OCI-LY3 (cell line): ENCODE measurements around the gene PRSS22.
A peak's percentile ranks its signal among the peaks of the same experiment; 100 is the strongest.

Experiments used
- H2AFZ ChIP-seq: fragments of 200-600, 300-600 bp; shearing (Covaris generic); 2 replicates; pipeline ENCODE4 v1.6.0; 2014; ENCODE audit warnings: antibody characterized with exemption, low read depth, low read length
- H3K27ac ChIP-seq: fragments of 200-600, 300-600 bp; sonication (generic); 2 replicates; pipeline ENCODE4 v1.5.1; 2014; ENCODE audit warnings: mild to moderate bottlenecking, low read length, moderate library complexity, mixed read lengths
- H3K27me3 ChIP-seq: fragments of 200-600, 300-600 bp; sonication (generic); 2 replicates; pipeline ENCODE4 v1.6.1; 2014; ENCODE audit warnings: low read depth, low read length, mixed read lengths
- H3K36me3 ChIP-seq: fragments of 200-600, 300-600 bp; sonication (generic); replicated peaks from 2 replicates; pipeline ENCODE3; 2014; ENCODE audit warnings: low read depth, low read length, mixed read lengths
- H3K4me1 ChIP-seq: fragments of 300-600, 200-600 bp; sonication (generic); 2 replicates; pipeline ENCODE4 v1.6.1; 2014; ENCODE audit warnings: low read length, mixed read lengths
- H3K4me2 ChIP-seq: fragments of 200-600, 300-600 bp; sonication (generic); 2 replicates; pipeline ENCODE4 v1.6.1; 2014; ENCODE audit warnings: low read length, mixed read lengths
- H3K4me3 ChIP-seq: fragments of 300-600, 200-600 bp; sonication (generic); 2 replicates; pipeline ENCODE4 v1.5.1; 2014; ENCODE audit warnings: antibody characterized with exemption, mild to moderate bottlenecking, low read length, moderate library complexity
- H3K79me2 ChIP-seq: fragments of 300-600, 200-600 bp; shearing (Covaris generic); 2 replicates; pipeline ENCODE4 v1.6.1; 2014; ENCODE audit warnings: mild to moderate bottlenecking, low read length, mixed read lengths
- H3K9ac ChIP-seq: fragments of 300-600, 200-600 bp; shearing (Covaris generic); 2 replicates; pipeline ENCODE4 v1.6.0; 2014; ENCODE audit warnings: mild to moderate bottlenecking, low read length, moderate library complexity
- H3K9me3 ChIP-seq: fragments of 200-600, 300-600 bp; shearing (Covaris generic); 2 replicates; pipeline ENCODE4 v1.6.1; 2014; ENCODE audit warnings: low read length, mixed read lengths; ENCODE audit not compliant: insufficient read depth
- H4K20me1 ChIP-seq: fragments of 200-600, 300-600 bp; sonication (generic); 2 replicates; pipeline ENCODE4 v1.6.1; 2016; ENCODE audit warnings: low read length, mixed read lengths; ENCODE audit not compliant: insufficient read depth
- CTCF ChIP-seq: fragments of 200-600, 300-600 bp; sonication (generic); IDR thresholded peaks from 2 replicates; pipeline ENCODE4 v1.5.1; 2014; ENCODE audit warnings: antibody characterized with exemption, low read length, low read depth
- EZH2phosphoT487 ChIP-seq: fragments of 200-600 bp; shearing (Covaris generic); IDR thresholded peaks from 2 replicates; pipeline ENCODE4 v1.6.1; 2018; ENCODE audit warnings: antibody characterized with exemption, mixed run types, low read depth

PRSS22 gene

GRCh38 chr16:2841606-2842339 is 16.2 kb downstream of the PRSS22 start:
- H3K4me3 ChIP-seq = no peak overlapping the region
- H3K79me2 ChIP-seq = no peaks in the 10 kb centered on the region
- H4K20me1 ChIP-seq = no peaks in the 10 kb centered on the region
- H3K27ac ChIP-seq = no peak overlapping the region
- H3K9me3 ChIP-seq = no peaks in the 10 kb centered on the region
- no peak overlapping the region for H2AFZ ChIP-seq
- H3K9ac ChIP-seq = no peak overlapping the region
- no peak for TF ChIP-seq EZH2phosphoT487
- no peak for TF ChIP-seq CTCF
- H3K36me3 ChIP-seq = no peaks in the 10 kb centered on the region
- H3K4me1 ChIP-seq = no peaks in the 10 kb centered on the region
- H3K27me3 ChIP-seq = no peaks in the 10 kb centered on the region
- H3K4me2 ChIP-seq = no peak overlapping the region

GRCh38 chr16:2840914-2841313 is 17.1 kb downstream of the PRSS22 start:
- Histone ChIP-seq H4K20me1 (no peaks in the 10 kb centered on the region), H3K4me1 (no peaks in the 10 kb centered on the region), H3K4me2 (no peak overlapping the region), H3K4me3 (no peak overlapping the region), H3K9ac (no peak overlapping the region), H3K79me2 (no peaks in the 10 kb centered on the region), H3K9me3 (no peaks in the 10 kb centered on the region), H3K27ac (no peak overlapping the region), H3K36me3 (no peaks in the 10 kb centered on the region), H2AFZ (no peak overlapping the region), H3K27me3 (no peaks in the 10 kb centered on the region)
- TF ChIP-seq CTCF (no peak), EZH2phosphoT487 (no peak)

GRCh38 chr16:2839650-2840450 is 18.1 kb downstream of the PRSS22 start:
- H4K20me1 ChIP-seq = no peaks in the 10 kb centered on the region
- no peaks in the 10 kb centered on the region for H3K9me3 ChIP-seq
- no peaks in the 10 kb centered on the region for H3K27me3 ChIP-seq
- no peak overlapping the region for H3K9ac ChIP-seq
- no peaks in the 10 kb centered on the region for H3K4me1 ChIP-seq
- no peak overlapping the region for H3K27ac ChIP-seq
- no peaks in the 10 kb centered on the region for H3K79me2 ChIP-seq
- H3K36me3 ChIP-seq = no peaks in the 10 kb centered on the region
- no peak overlapping the region for H2AFZ ChIP-seq
- no peak overlapping the region for H3K4me2 ChIP-seq
- H3K4me3 ChIP-seq = no peak overlapping the region
- no peak for TF ChIP-seq EZH2phosphoT487
- no peak for TF ChIP-seq CTCF

GRCh38 chr16:2838928-2839327 is 19.0 kb downstream of the PRSS22 start:
- no peak overlapping the region for H3K9ac ChIP-seq
- TF ChIP-seq CTCF (peak; percentile 59), EZH2phosphoT487 (no peak)
- H3K9me3 ChIP-seq = no peaks in the 10 kb centered on the region
- no peaks in the 10 kb centered on the region for H3K79me2 ChIP-seq
- H3K36me3 ChIP-seq = no peaks in the 10 kb centered on the region
- H2AFZ ChIP-seq = no peak overlapping the region
- no peaks in the 10 kb centered on the region for H3K4me1 ChIP-seq
- H4K20me1 ChIP-seq = no peaks in the 10 kb centered on the region
- no peak overlapping the region for H3K4me2 ChIP-seq
- no peaks in the 10 kb centered on the region for H3K27me3 ChIP-seq
- H3K27ac ChIP-seq = no peak overlapping the region
- no peak overlapping the region for H3K4me3 ChIP-seq
